ENCODE measurements around the gene PRKCA.

The PRKCA gene

GRCh38 chr17:66725956-66726355 is 423.5 kb downstream of the PRKCA start:
- DNase-seq, result no peak

GRCh38 chr17:66726371-66726770 is 424.0 kb downstream of the PRKCA start:
- no peak for DNase-seq

- DNase-seq, result no peak
These were observed 424.4 kb downstream of the PRKCA start for GRCh38 chr17:66726846-66727245.

GRCh38 chr17:66727634-66728570 is 425.5 kb downstream of the PRKCA start:
- DNase-seq, result no peak

- DNase-seq, result no peak
These were observed 428.1 kb downstream of the PRKCA start for GRCh38 chr17:66730461-66730923.

GRCh38 chr17:66733759-66734158 is 431.3 kb downstream of the PRKCA start:
- peak; percentile 16 for DNase-seq

- no peak for DNase-seq
These were observed 432.0 kb downstream of the PRKCA start for GRCh38 chr17:66734186-66734943.

- DNase-seq, result no peak
These were observed 435.1 kb downstream of the PRKCA start for GRCh38 chr17:66737524-66737923.

- no peak for DNase-seq
These were observed 435.9 kb downstream of the PRKCA start for GRCh38 chr17:66738301-66738700.

GRCh38 chr17:66739553-66739952 is 437.1 kb downstream of the PRKCA start:
- no peak for DNase-seq

GRCh38 chr17:66740226-66740625 is 437.8 kb downstream of the PRKCA start:
- no peak for DNase-seq

- DNase-seq, result no peak
These were observed 441.1 kb downstream of the PRKCA start for GRCh38 chr17:66743511-66743910.

GRCh38 chr17:66746736-66747135 is 444.3 kb downstream of the PRKCA start:
- DNase-seq, result no peak

GRCh38 chr17:66747578-66748275 is 445.3 kb downstream of the PRKCA start:
- no peak for DNase-seq

- DNase-seq, result no peak
These were observed 446.2 kb downstream of the PRKCA start for GRCh38 chr17:66748578-66748977.

- no peak for DNase-seq
These were observed 446.9 kb downstream of the PRKCA start for GRCh38 chr17:66749217-66749832.

- DNase-seq, result no peak
These were observed 447.7 kb downstream of the PRKCA start for GRCh38 chr17:66750116-66750515.

- no peak for DNase-seq
These were observed 448.5 kb downstream of the PRKCA start for GRCh38 chr17:66750781-66751543.

GRCh38 chr17:66751771-66752170 is 449.4 kb downstream of the PRKCA start:
- no peak for DNase-seq

- DNase-seq, result no peak
These were observed 450.0 kb downstream of the PRKCA start for GRCh38 chr17:66752411-66752810.

- DNase-seq, result no peak
These were observed 450.9 kb downstream of the PRKCA start for GRCh38 chr17:66753126-66753920.
